HG02588 (cell line): ENCODE measurements around the gene NUSAP1.
"Not testable (repeated sequence)": the region's sequence is repeated elsewhere in the genome, so short reads cannot be mapped to it uniquely, and the experiment has no call there.

Experiments used
- ATAC-seq: cut with Tn5 transposase; IDR thresholded peaks from one replicate; pipeline ENCODE4 v1.9.1; 2021; ENCODE audit warnings: mild to moderate bottlenecking, moderate library complexity; ENCODE audit not compliant: unreplicated experiment

The NUSAP1 gene

DNA sequence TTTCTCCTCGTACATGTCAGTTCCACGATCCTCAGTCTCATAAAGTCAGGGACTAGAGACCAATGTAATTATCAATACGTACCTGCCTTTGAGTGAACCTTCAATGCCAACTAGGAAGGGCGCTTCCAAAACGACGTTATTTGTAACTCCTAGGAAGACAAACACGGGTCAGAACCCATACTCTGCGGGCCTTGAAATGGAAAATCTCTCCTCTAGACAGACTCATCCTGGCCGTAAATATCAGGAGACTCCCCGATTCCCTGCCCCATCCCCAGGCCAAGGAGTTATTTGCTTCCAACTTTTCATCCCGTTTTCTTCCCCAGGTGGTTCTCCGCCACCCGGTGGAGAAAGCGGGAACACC is 868 bp upstream of the NUSAP1 start:
- no peak for ATAC-seq

DNA sequence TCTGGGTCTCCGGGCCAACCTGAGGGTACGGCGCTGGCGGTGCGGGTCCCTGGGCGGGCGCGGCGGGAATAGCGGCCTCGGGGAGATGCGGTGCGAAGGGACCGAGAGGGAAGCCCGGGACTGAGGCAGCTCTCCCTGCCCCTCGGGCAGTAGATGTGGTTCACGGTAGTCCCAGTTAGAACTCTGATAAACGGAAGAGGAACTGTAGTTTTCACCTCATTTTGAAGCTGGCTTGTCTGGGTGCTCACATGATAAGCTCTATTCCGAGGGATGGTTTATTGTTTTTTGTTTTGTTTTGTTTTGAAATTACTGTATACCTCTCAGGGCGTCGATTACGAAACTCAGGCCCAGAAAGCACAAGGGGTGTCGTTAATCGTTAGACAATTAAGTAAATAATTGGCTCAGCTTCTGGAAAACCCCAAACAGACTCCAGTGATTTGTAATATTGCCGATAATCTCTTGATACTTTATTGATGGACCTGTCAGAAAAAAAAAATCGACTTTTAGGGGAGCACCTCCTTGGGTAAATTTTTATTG is 413 bp downstream of the NUSAP1 start:
- ATAC-seq = peak; percentile 14

DNA sequence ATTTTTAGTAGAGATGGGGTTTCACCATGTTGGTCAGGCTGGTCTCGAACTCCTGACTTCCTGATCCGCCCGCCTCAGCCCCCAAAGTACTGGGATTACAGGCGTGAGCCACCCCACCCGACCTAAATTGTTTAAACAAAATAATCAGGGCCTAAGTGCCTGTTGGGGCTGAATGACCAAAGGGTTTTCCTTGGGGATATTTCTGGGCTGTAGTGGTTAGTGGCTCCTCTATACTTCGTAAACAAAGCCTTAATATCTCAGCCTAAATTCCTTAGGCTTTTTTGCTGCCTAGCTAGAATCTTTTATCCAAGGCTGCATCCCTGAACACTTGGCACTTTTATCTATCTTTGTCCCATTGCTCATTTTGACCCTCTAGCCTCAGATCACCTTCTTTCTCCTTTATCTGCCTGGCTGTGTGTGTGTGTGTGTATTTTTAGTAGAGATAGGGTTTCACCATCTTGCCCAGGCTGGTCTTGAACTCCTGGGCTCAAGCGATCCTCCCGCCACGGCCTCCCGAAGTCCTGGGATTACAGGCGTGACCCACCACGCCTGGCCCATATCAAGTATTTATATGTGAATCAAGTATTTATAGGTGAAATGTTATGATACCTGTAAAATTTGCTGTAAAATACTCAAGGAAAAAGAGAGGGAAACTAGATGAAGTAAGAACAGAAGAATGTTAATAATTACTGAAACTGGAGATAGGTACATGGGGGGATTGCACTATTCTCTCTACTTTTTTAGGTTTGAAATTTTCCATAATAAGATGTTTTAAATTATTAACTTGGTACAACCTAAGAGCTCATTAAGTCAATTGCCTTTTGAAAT is 1.8 kb downstream of the NUSAP1 start:
- no peak for ATAC-seq

DNA sequence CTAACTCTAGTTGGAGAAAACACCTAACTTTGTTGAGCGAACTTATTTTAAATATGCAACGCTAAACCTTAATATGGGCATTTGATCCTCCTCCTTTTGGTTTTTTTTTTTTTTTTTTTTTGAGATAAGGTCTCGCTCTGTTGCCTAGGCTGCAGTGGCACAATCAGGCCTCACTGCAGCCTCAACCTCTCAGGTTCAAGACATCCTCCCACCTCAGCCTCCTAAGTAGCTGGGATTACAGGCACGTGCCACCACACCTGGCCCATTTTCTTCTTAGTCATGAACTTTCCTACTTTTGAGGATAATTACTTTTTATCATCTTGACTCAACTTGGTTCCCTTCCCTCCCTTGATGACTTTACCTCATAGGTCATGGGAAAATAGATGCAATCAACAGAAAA is 3.9 kb downstream of the NUSAP1 start:
- no peak for ATAC-seq

DNA sequence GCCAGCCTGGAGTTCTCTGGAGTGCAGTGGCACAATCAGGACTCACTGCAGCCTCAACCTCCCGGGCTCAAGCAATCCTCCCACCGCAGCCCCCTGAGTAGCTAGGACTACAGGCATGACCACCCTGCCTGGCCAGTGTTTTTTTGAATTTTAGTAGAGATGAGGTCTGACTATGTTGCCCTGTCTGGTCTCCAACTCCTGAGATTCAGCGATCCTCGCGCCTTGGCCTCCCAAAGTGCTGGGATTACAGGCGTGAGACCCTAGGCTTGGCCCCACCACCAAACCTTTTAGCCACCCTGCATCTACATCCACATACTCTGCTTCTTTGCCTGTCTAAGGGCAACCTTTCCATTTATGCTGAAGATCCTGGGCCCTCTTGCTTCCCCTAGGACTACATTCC is 4.4 kb downstream of the NUSAP1 start:
- no peak for ATAC-seq

DNA sequence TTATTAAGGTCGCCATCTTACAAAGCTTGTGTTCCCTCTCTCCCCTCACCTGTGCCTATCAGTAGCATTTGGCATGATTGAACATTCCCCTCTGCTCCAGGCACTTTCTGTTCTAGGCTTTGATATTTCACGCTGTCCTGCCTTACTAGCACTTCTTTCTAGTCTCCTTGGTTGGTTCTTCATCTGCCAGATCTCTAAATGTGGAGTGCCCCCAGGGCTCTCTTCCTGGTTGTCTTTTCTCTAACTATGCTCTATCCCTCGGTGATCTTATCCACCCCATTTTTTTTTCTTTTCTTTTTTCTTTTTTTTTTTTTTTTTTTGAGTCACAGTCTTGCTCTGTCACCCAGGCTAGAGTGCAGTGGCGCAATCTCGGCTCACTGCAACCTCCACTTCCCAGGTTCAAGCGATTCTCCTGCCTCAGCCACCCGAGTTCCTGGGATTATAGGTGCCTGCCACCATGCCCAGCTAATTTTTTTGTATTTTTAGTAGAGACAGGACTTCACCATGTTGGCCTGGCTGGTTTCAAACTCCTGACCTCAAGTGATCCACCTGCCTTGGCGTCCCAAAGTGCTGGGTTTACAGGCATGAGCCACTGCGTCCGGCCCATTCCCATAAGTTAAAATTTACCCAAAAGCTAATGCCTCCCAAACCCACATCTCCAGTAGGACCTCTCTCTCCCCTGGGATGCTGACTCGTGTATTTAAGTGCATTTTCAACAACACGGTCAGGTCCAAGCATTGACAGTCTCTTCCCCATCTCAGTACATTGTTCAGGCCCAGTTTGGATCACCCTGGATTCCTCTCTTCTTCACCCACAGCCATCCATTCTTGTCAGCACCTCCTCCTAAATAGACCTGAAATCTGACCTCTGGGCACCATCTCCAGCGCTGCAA is 5.2 kb downstream of the NUSAP1 start:
- no peak for ATAC-seq

DNA sequence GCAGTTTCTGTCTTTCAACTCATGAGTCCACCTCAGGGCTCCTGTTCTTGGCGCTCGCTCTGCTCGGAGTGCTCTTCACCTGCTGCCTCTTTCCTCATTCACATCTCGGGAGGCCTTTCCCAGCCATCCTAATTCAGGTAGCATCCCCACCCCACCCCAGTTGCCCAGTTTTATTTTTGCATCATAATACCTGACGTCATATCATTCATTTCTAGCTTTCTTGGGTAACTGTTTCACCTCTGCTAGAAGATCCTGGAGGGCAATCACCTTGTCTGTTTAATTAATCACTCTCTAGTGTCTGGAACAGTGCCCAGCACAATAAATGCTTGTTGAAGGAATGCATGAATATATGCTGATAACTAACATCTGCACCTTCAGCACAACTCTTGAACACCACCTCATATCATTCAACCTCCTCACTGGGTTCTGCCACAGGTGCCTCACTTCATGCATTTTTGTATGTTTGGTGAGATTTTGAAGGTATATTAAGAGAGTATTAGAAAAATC is 7.6 kb downstream of the NUSAP1 start:
- ATAC-seq = no peak

DNA sequence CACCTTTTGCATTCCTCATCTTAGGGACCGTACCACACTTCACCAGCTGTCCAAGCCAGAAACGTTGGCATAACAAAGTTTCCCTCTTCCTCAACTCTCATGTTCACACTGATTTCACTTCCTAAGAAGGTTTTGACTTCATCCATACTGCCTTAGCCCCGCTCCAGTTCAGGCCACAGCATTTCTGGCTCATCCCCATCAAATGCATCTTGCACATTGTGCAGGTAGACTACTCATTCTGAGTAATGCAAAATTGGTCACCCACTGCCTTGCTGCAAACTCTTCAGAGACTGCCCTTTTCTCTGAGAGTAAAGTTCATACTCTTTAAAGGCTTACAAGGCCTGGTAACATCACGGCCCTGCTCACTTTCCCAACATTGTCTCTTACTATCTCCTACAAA is 8.8 kb downstream of the NUSAP1 start:
- ATAC-seq = no peak

DNA sequence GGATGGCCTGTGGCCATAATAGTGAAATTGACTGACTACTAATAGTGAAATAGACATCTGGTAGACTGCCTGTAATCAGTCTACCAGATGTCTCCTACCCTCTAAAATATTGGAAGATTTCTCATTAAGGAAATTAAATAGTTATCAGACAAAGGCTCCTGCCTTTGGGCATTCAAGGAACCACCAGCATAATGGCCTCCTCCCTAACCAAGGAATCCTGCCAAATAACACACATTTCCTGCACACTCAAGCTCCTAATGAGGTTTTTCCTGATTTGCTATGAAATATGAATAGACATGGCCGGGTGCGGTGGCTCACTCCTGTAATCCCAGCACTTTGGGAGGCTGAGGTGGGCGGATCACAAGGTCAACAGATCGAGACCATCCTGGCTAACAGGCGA is 14.6 kb downstream of the NUSAP1 start:
- ATAC-seq = no peak

DNA sequence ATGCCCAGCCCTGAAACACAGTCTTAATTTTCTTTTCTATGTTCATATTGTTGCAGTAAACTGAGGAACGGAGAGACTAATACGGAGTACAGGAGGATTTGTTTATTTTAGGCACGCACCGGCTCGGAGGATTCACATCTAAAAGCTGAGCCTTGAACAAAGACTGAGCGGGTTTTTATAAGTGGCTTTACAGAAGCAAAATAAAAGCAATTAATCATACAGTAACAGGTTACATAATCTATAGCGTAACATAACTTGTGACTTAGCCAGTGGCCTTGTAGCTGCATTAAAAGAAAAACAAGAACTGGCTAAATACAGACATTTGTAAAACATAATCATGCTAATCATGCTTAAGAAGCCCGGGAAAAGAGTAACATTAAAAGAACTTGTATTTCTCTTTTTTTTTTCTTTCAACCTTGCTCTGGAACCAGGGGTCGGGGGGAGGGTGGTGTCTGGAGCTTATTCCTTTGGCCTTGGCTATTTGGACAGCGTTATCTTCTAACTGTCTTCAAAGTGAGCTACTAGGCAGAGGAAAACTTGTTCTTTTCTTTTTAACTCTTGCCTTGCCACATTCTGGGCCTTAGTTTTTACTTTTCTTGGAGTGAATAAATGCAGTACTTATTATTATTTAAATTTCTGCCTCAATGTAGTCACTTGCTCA is 17.5 kb downstream of the NUSAP1 start:
- ATAC-seq = no peak

DNA sequence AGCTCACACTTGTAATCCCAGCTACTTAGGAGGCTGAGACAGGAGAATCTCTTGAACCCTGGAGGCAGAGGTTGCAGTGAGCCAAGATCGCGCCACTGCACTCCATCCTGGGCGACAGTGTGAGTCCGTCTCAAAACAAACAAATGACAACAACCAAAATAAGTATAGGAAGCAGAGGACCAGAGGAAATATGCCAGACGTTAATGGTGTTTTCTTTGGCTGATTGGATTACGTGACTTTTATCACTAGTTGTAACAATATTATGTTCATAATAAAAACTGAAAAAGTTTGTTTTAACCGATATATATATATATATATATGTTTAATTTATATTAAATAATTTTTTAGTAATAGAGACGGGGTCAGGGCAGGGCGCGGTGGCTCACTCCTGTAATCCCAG is 21.7 kb downstream of the NUSAP1 start:
- ATAC-seq = no peak

DNA sequence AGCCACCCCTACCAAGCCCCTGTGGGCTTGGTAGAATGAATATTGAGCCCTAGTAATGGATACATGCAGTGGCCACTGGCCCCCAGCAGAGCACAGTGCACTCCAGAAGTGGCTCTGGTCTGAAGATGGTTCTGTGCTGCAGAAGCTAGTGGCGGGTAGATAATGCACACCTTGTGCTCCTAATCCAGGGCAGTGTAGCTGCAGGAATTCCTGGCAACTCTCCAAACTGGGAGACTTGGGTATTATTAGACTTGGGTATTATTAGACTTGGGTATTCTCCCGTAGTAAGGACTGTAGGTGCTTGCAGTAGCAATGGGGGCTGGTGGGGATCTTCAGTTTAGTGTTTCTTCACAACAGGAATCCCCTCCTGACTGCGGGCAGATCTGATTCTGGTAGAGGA is 34.7 kb downstream of the NUSAP1 start:
- ATAC-seq = no peak

DNA sequence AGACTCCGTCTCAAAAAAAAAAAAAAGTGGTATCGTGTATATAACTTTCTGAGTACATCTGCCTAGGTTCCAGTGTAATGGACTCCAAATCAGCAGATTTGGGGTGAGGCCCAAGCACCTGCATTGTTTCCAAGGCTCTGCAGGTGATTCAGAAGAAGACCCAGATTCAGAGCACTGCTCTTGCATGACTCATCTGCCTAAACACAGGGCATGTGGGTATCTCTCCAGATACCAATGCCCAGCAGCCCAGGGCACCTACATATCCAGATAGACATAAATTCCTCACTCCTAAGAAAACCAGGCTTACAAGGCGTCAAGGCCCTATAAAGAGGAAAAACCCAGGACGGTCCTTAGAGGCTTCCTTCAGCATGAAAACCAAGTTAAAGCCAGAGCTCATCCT is 45.3 kb downstream of the NUSAP1 start:
- ATAC-seq = no peak

DNA sequence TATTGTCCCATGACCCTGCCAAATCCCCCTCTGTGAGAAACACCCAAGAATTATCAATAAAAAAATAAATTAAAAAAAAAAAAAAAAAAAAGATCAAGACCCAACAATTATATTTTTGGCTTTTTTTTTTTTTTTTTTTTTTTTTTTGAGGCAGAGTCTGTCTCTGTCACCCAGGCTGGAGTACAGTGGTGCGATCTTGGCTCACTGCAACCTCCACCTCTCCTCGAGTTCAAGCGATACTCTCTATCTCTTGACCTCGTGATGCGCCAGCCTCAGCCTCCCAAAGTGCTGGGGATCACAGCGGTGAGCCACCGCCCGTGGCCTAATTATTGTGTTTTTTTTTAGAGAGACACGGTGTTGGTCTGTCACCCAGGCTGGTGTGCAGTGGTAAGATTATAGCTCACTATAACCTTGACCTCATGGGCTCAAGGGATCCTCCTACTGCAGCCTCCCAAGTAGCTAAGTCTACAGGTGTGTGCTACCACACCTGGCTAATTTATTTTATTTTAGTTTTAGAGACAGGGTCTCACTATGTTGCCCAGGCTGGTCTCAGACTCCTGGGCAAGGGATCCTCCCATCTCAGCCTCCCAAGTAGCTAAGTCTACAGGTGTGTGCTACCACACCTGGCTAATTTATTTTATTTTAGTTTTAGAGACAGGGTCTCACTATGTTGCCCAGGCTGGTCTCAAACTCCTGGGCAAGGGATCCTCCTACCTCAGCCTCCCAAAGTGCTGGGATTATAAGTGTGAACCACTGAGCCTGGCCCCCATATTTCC is 51.5 kb downstream of the NUSAP1 start:
- not testable (repeated sequence) for ATAC-seq

DNA sequence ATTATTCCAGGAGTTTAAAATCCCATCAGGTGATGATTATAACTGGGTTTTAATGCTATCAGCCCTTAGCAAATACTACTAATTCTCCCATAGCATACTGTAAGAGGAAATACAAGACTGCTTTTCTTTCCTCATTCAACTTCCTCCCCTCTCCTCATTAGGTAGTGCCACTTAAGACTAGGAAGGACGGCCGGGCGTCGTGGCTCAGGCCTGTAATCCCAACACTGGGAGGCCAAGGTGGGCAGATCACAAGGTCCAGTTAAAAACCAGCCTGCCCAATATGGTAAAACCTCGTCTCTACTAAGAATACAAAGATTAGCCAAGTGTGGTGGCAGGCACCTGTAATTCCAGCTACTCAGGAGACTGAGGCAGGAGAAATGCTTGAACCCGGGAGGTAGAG is 55.0 kb downstream of the NUSAP1 start:
- ATAC-seq = no peak

DNA sequence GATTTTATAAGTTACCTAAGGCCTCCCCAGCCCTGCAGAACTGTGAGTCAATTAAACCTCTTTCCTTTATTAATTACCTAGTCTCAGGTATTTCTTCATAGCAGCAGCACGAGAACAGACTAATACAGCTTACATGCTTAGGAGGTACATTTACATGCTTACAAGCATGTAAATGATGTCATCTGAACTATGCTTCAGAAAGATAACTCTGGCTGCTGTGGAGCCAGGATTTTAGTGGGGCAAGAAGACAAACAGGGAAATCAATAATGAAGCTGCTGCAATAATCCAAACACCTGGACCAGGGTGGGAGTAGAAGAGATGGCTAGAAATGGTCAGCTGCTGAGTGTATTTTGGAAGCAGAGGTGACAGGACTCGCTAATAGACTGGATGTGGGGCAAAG is 60.0 kb downstream of the NUSAP1 start:
- no peak for ATAC-seq

DNA sequence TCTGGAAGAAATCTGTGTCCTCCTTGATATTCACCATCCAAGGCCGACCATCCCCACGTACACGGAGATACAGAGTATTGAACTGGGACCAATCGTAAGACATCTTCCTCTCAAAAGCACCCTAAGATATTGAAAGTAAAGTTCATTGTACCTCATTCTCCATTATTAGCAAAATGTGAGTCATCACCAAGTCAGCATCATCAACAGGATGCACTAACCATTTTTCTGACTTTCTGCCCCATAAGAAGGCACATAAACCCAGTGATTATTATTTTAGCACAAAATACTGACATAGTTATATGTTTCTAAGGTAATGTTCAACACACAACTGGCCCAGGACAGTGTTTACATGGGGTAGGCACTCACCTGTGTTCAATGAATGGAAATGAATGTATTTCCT is 62.2 kb downstream of the NUSAP1 start:
- ATAC-seq = no peak

DNA sequence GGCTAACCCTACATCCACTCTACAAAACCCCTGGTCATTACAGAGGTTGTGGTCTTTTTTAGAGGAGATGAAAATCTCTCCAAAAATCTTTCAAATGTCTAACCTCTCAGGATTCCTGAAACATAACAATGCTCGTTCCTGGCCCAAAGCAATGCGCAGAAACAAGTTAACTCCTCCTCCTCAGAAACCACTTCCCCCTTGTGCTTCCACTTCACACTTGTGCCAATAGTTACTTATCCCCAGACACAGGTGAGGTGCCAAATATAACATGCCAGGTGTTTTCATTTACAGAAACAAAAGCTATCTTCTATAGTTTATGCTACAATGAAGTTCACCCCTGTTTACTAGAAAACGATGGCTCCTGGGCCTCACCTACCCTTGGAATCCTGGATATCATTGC is 63.4 kb downstream of the NUSAP1 start:
- ATAC-seq = no peak

DNA sequence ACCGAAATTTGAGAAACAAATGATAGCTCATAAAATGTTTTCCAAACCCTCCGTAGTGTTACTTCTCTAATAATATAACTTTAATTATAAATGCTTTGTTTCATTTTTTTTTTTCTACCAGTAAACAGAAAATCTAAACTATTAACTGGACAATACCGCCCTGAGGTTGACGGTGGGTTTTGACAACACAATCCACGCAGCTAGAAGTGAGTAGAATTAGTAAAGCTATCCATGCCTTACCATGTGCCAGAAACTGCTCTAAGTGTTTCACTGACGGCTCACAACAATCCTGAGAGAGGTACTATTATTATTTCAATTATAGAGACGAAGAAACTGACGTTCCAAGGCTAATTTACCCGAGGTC is 69.2 kb downstream of the NUSAP1 start:
- ATAC-seq = no peak

DNA sequence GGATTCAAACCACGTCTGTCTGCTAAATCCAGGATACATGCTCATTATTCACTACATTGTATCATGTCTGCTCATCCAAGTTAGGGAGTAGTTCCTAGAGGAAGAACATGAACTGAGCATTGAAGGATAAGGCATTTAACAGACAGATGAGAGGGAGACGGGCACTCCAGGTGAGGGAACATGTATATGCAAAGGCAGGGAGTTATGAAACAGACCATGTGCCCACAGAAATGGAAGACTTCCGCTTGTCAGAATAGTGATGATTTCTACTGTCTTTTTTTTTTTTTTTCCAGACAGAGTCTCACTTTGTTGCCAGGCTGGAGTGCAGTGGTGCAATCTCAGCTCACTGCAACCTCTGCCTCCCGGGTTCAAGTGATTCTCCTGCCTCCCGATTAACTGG is 74.7 kb downstream of the NUSAP1 start:
- no peak for ATAC-seq

DNA sequence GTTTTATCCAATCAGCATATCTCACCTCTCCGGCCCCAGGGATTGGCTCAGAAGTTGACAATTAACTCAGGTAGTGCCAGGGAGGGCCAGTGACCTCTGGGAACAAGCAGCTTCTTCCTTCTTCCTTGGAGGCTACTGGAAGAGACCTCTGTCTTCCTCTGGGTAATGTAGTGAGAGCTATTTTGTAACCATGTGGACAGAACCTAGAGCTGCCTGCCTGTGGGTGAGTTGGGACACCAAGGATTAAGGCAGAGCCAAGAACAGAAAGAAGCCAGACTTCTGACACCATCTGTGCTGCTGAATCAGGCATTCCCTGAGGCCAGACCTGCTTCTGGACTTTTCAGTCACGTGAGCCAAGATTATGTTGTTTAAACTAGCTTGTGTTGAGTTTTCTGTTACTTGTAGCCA is 75.6 kb downstream of the NUSAP1 start:
- ATAC-seq = no peak
